ENCODE results near the gene OPCML. TPM values are rescaled to one million over a fixed set of nuclear protein-coding genes. Genes with fewer than 3 reads are reported as not detected.

OPCML gene
- total RNA-seq, 1 experiment from 2014 or later = not detected

DNA sequence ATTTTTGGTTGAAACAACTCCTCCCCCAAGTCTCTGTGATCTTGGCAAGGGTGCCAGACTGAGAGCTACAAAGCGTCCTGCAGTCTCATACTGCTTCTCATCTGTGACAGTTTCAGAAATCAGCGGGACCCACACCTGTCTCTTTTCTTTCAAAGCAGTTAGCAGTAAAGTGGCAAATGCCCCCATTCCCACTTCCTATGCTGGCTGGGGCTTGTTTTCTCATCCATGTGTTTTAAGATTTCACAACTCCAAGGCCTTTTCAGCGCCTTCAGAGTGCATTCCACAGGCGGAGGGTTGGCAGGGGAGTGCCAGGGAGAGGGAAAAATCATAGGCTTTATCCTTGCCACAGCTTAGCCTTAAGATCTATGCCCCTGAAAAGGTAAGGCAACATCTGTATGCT lies 493.5 kb downstream of the OPCML start:
- in situ Hi-C loops (cut with HindIII; ENCODE audit: low pct_unique_long_range_greater_than_20kb, low sequenced_read_pairs) = no loop called here
- DNase-seq (ENCODE audit: low read depth, low spot score) = no peak

DNA sequence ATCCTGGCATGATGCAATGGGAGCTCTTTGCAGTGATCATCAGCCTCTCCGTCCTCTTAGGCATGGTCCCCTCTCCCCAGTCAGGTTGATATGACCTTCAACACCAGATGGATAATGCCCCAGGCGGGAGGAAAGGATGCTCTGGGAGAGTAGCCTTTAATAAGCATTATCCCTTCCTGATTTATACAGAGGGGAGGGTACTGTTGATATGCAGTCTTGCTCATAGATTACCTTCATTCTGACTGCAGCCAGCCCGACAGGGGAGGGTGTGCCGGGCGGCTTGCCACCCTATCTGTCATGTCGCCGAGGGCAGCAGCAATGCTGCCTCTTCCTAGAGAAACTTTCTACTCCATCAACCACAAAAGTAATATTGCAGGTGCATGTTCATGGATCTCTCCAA lies 497.4 kb downstream of the OPCML start:
- DNase-seq (ENCODE audit: low read depth, low spot score) = no peak
- in situ Hi-C loops (cut with HindIII; ENCODE audit: low pct_unique_long_range_greater_than_20kb, low sequenced_read_pairs) = no loop called here

DNA sequence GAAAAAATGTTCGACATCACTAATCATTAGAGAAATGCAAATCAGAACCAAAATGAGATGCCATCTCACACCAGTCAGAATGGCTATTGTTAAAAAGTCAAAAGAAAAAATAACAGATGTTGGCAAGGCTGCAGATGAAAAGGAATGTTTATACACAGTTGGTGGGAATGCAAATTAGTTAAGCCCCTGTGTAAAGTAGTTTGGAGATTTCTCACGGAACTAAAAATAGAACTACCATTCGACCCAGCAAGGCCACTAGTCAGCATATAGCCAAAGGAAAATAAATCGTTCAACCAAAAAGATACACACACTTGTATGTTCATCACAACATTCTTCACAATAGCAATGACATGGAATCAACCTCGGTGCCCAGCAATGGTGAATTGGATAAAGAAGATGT lies 503.2 kb downstream of the OPCML start:
- in situ Hi-C loops (cut with HindIII; ENCODE audit: low pct_unique_long_range_greater_than_20kb, low sequenced_read_pairs) = no loop called here
- DNase-seq (ENCODE audit: low read depth, low spot score) = no peak

DNA sequence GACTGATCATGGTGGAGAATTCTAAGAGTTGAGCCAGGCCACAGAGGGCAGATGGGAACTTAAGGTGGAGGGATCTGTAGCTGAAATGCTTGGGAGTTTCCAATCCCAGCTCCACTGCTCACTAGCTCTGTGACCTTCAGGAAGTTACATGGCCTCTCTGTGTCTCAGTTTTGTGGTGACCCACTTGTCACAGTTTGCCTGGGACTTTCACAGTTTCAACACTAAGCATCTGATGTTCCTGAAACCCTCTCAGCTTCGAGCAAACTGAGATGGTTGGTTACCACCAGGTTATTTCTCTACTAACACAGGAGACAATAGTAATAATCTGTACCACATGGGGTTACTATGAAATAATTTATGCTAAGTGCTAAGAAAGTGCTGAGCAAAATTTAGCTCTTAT lies 505.3 kb downstream of the OPCML start:
- in situ Hi-C loops (cut with HindIII; ENCODE audit: low pct_unique_long_range_greater_than_20kb, low sequenced_read_pairs) = no loop called here
- DNase-seq (ENCODE audit: low read depth, low spot score) = no peak

DNA sequence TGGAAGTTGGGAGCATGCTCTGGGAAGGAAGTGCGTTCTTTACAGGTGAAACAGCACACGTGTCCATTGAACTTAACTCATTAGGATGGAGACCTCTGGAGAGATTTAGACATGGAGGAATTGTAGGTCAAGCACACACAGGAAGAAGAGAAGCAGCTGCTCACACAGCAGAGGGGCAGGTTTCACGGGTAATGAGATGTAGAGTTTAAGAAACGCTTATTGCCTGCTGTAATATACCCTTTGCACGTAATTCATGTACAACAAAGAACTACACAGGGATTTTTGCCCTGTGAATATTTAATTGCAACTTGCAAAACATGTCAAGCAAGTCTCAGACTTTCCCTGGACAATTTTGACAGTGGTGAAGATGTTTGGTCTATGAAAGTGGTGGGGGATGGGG lies 508.0 kb downstream of the OPCML start:
- in situ Hi-C loops (cut with HindIII; ENCODE audit: low pct_unique_long_range_greater_than_20kb, low sequenced_read_pairs) = no loop called here
- DNase-seq (ENCODE audit: low read depth, low spot score) = no peak

DNA sequence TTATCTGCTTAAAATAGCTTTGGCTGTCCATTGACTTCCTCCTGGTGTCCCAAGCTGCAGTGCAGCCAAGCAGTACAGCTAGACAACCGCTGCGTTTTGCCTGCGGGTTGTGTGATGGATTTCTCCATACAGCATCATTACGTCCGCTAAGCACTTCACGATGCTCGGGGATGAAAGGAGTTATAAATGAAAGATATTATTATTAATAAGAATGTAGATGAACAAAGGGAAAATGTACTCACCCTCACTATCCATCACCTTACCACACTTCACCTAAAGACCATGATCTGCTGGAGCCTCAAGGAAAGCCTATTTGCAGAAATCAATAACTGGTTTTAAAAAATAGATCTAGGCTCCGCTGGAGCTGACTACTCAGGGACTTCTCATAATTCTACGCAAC lies 509.1 kb downstream of the OPCML start:
- in situ Hi-C loops (cut with HindIII; ENCODE audit: low pct_unique_long_range_greater_than_20kb, low sequenced_read_pairs) = no loop called here
- no peak for DNase-seq (ENCODE audit: low read depth, low spot score)

DNA sequence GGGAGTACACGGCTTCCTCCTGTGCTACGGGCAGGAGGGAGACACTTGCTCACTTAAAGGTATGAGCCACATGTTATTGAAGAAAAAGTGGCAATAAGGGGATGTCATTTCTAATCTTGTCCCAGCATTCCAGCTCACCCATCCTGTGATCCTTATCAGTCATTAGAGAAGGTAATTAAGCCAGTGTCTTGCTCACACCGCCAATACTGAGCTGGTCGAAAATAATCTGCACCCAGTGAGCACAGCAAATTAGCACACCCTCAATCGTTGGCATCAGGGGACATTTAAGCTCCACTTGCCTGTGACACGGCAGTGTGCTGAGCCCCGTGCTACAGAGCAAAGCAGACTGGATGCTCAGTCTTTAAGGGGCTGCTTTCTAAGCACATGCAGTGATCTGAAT lies 510.7 kb downstream of the OPCML start:
- in situ Hi-C loops (cut with HindIII; ENCODE audit: low pct_unique_long_range_greater_than_20kb, low sequenced_read_pairs) = no loop called here
- no peak for DNase-seq (ENCODE audit: low read depth, low spot score)

DNA sequence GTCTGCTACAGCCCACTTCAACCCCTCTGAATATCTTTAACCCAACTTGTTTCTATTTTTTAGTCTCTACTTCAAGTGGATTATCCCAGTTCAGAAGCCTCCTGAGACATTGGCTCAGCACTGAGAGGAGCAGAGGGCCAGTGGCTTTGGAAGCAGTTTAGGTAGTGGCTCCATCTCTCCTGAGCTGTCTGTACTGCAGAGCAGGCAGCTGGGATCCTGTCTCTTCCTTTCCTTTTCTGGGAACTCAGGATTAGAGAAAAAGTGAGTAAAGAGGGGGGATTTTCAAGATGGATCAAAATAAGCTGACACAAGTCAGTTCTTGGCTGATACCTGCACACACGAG lies 512.0 kb downstream of the OPCML start:
- DNase-seq (ENCODE audit: low read depth, low spot score) = no peak
- in situ Hi-C loops (cut with HindIII; ENCODE audit: low pct_unique_long_range_greater_than_20kb, low sequenced_read_pairs) = no loop called here

DNA sequence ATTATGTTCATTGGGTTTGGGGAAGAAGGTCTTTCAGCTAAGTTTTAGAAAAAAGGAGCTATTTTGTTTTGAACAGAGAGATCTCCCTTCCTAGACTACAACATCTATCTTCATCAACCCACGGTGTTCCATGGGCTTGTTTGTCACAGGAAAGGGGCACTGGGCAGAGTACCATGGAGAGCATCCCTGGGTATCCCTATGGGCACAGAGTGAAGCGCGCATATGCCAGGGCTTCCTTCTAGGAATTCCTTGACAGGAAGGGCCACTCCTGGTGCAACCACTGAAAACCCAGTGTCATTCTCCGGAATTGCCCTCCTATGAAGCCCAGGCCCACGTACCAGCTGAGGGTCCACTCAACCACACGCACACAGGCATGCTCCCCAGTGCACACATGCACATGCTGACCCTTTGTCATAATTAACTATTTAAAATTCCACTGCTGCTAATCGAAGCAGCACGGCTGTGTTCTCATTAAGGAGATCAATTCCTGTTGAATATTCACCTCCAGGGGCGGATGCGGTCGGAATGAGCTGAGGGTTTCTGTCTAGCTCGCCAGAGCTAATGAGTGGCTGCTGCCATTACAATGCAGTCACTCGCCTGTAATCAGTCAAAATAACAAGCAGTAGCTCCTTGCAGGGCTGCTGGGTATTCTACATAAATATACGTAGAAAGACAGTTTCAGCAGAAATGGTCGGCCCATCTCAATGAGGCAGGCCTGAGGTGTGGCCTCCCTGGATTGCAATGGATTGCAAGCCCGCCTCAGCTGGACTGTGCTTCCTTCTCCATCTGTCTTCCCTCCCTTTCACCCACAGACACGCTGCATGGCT lies 512.5 kb downstream of the OPCML start:
- in situ Hi-C loops (cut with HindIII; ENCODE audit: low pct_unique_long_range_greater_than_20kb, low sequenced_read_pairs) = no loop called here
- DNase-seq (ENCODE audit: low read depth, low spot score) = no peak

DNA sequence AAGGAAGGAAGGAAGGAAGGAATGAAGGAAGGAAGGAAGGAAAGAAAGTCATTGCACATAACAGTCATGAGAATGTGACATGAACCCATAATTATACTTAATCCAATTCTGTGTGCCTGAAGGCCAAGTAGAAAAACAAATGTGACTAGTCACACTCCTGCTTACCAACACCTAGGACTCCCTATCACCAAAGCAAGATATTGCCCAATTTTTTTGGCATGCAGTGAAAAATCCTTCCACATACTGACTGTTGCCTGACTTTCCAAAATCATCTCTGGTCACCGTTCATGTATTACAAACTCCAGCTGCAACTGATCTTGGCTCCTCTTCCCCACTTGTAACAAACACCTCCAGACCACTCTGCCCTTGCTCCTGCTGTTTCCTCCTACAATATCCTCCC lies 516.8 kb downstream of the OPCML start:
- in situ Hi-C loops (cut with HindIII; ENCODE audit: low pct_unique_long_range_greater_than_20kb, low sequenced_read_pairs) = no loop called here
- DNase-seq (ENCODE audit: low read depth, low spot score) = no peak

DNA sequence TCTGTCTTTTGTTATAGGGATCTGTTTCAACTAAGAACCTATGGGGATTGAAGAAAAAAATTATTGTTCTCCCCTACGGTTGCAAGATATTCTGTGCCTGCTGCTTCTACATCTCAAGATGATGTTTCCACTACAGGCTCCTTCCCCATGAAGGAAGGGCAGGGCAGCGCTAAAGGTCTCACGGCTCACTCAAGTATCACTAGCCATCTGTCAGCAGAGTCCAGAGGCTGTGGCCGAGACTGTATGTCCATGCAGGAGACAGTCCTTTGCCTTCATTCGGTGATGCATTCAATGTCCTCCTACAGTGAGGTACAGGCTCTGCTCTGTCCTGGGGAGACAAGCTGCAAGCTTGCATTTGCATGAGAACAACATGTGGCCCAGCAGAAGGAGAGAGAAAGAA lies 518.0 kb downstream of the OPCML start:
- in situ Hi-C loops (cut with HindIII; ENCODE audit: low pct_unique_long_range_greater_than_20kb, low sequenced_read_pairs) = no loop called here
- DNase-seq (ENCODE audit: low read depth, low spot score) = no peak

DNA sequence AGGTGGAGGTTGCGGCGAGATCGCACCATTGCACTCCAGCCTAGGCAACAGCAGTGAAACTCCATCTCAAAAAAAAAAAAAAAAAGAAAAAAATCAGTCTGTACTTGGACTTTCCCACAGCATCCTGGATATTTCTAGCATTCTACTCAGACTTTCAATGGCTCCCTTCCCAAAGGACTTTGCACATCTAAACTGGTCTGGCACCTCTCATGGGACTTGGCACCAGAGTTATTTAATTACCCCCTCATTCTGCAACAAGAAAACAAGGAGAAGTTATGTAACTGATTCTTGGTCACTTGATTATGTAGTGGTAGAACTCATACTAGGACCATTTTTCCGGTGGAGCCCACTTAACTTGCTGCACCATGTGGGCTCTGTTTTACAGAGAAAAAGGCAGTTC lies 519.5 kb downstream of the OPCML start:
- DNase-seq (ENCODE audit: low read depth, low spot score) = no peak
- in situ Hi-C loops (cut with HindIII; ENCODE audit: low pct_unique_long_range_greater_than_20kb, low sequenced_read_pairs) = no loop called here

DNA sequence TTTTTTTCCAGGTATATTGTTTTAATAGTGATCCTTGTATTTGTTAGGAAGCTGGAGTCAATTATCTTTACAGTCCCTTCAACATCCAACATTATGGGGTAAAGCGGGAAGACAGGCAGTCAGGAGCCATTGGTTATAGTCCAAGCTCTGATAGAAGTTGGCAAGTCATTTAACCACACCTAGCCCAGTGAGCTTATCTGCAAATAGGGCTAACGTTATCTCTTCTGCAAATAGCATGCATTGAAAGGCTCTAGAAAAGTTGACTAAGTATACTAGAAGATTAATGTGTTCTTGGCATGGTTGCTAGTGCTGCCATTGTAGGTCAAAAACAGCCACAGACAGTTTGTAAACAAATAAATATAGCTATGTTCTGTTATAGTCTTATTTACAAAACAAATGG lies 520.7 kb downstream of the OPCML start:
- no peak for DNase-seq (ENCODE audit: low read depth, low spot score)
- in situ Hi-C loops (cut with HindIII; ENCODE audit: low pct_unique_long_range_greater_than_20kb, low sequenced_read_pairs) = no loop called here

DNA sequence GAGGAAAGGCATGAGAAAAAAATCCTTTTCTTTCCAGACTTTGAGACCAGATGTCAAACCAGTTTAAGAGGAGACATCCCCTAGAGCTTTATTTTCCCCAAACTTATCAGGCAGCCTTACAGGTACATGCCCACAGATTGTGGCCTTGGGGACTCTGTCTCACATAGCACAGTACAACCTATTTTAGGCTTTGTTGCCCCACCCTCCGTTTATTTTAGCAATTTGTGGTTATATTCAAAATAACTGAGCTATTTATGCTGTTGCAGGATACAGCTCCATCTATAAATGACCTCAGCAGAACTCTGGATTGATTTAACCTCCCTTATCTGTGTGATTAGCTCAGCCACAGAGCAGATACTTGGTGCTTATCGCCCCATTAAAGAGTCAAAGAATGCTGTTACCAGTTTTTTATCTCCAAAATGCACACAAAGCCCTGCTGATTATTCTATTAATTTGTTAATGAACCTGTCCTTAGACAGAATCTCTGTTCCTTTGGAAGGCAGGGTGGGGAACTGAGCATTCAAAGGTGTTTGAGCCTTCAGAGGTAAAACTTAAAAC lies 525.2 kb downstream of the OPCML start:
- no peak for DNase-seq (ENCODE audit: low read depth, low spot score)
- in situ Hi-C loops (cut with HindIII; ENCODE audit: low pct_unique_long_range_greater_than_20kb, low sequenced_read_pairs) = no loop called here

DNA sequence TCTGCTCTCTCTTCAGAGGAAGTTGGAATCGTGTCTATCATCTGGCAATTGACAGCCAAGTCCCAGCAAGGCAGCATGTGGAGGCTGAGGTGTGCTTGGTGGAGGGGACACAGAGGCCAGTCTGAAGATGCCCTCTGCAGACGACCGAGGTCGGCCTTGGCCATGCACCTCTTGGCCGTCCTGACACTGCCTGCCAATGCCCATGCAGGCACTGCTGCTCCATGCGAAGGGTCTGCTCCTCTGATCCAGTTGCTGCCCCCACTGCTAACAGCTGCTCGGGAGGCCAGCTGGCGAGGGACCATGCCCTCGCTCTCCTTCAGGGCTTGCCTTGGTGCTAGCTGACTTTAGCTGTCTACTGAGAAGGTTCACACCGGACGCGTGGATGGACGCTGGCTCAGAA lies 527.9 kb downstream of the OPCML start:
- in situ Hi-C loops (cut with HindIII; ENCODE audit: low pct_unique_long_range_greater_than_20kb, low sequenced_read_pairs) = no loop called here
- no peak for DNase-seq (ENCODE audit: low read depth, low spot score)

DNA sequence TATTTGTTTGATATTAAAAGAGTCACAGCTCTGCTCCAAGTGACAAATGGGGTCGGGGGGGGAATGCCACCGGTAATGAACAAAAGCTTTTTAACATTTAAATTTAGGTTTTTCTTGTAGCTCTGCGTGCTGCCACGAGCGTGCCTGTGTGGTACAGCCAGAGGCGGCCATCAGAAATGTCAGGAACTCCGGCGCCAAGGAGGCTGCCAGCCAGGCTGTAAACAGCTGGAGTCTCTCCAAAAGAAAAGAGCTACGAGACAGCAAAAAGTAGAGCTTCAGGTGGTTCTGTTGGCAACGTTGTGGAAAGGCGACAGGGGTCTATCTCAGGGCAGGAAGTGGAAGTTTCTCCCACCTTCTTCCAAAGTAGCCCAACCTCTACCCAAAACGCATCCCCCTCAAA lies 532.8 kb downstream of the OPCML start:
- in situ Hi-C loops (cut with HindIII; ENCODE audit: low pct_unique_long_range_greater_than_20kb, low sequenced_read_pairs) = no loop called here

DNA sequence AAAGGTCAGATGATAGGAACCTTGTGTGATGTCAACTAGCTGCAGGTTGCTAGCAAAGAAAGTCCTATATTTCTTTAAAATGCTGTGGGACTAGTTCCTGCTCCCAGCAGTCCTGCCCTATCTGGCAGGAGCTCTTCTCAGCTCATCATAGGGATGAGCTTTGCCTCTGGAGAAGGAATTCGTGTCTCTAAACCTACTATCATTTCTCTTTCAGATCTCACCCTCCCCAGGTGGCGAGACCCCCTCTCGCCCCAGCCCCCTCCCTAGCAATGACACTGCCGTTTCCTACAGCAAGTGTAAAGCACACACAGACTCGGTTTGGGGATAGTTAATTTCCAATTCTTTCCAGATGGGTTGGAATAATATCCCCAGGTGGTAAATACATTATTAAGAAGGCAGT lies 533.3 kb downstream of the OPCML start:
- in situ Hi-C loops (cut with HindIII; ENCODE audit: low pct_unique_long_range_greater_than_20kb, low sequenced_read_pairs) = no loop called here
- no peak for DNase-seq (ENCODE audit: low read depth, low spot score)

More for the DNA sequence above, 532.8 kb downstream of the OPCML start:
- no peak for DNase-seq (ENCODE audit: low read depth, low spot score)

DNA sequence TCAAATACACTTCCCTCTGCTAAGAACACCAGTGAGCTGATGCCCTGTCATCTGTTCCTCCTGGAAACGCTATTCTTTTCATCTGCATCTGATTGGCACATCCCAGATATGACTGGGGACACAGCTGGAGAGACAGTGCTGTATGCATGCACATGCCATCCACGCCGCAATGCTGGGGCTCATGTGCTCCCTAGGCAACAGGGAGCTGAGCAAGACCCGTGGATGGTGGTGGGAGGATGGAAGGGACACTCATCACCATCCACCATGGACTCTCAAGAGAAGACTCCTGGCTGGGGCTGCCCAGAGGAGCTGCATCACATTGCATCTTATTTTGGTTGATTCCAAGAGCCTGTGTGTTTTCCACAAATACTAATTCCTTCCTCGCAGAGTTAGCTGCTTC lies 534.9 kb downstream of the OPCML start:
- DNase-seq (ENCODE audit: low read depth, low spot score) = no peak
- in situ Hi-C loops (cut with HindIII; ENCODE audit: low pct_unique_long_range_greater_than_20kb, low sequenced_read_pairs) = no loop called here

DNA sequence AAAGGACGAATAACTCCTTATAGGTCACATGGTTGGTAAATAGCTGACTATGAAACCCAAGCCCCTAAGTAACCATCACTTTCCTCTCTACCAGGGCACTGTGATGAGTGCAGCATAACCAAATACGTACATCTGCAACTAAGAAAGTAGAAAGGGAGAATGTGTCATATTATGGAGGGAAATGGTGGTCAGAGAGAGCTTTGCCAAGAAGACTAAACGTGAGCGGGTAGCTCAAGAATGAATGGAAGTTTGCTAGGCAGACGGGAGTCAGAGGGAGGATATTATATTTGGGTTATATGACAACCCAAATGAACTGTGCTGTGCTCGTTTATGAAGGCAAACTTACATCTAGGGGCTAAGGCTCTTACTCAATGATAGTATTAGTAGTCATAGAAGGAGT lies 537.3 kb downstream of the OPCML start:
- in situ Hi-C loops (cut with HindIII; ENCODE audit: low pct_unique_long_range_greater_than_20kb, low sequenced_read_pairs) = no loop called here
- no peak for DNase-seq (ENCODE audit: low read depth, low spot score)
